Spinal cord (tissue), 10 donors: ENCODE measurements around the gene ZNF217. TPM values are rescaled to one million over a fixed set of nuclear protein-coding genes. Genes with fewer than 3 reads are reported as not detected.
"Not testable (repeated sequence)": the region's sequence is repeated elsewhere in the genome, so short reads cannot be mapped to it uniquely, and the experiment has no call there.

Experiments
- DNase-seq, 6 donors: peaks; one replicate each; pipeline versions ENCODE4 v3.0.0 to v3.0.0-alpha.2; 2013 to 2015; ENCODE audit warnings: low spot score in 6 of 6, low read depth in 4 of 6
- H3K27ac ChIP-seq: one replicate; pipeline ENCODE4 v1.5.1; 2013; ENCODE audit warnings: low read depth, low read length, control low read depth
- H3K27me3 ChIP-seq: one replicate; pipeline ENCODE4 v1.6.1; 2013; ENCODE audit warnings: low read length; ENCODE audit not compliant: control insufficient read depth, insufficient read depth
- H3K36me3 ChIP-seq: one replicate; pipeline ENCODE4 v1.6.1; 2013; ENCODE audit warnings: low read length; ENCODE audit not compliant: control insufficient read depth, insufficient read depth
- H3K4me1 ChIP-seq: one replicate; pipeline ENCODE4 v1.6.1; 2013; ENCODE audit warnings: low read length; ENCODE audit not compliant: control insufficient read depth, insufficient read depth
- H3K4me3 ChIP-seq: one replicate; pipeline ENCODE4 v1.5.1; 2013; ENCODE audit warnings: low read depth, low read length, control low read depth
- H3K9me3 ChIP-seq: one replicate; pipeline ENCODE4 v1.6.1; 2013; ENCODE audit warnings: low read length; ENCODE audit not compliant: control insufficient read depth, insufficient read depth
- WGBS: methylation state at CpG from one replicate; pipeline ENCODE4 v1.1.5; 2013; ENCODE audit warnings: missing lambda C conversion rate; ENCODE audit not compliant: insufficient coverage; 5-methylcytosine and 5-hydroxymethylcytosine counted together
- polyA plus RNA-seq, 2 donors: library from polyadenylated mRNA; unstranded; fragments of 120-200 nt; gene quantifications; one replicate each; pipeline ENCODE4 v1.2.1, GENCODE V29; 2013; ENCODE audit not compliant: insufficient read length in 2 of 2
- total RNA-seq, 2 donors: library from RNA; depleted of rRNA in 1 of 2; stranded (reverse); fragments of 120-200 nt in 1 of 2; fragments of >200 nt in 1 of 2; gene quantifications; one replicate each; pipeline versions ENCODE4 v1.2.3 to v1.2.4, GENCODE V29; 2013 to 2014
- donor health status: healthy.

The ZNF217 gene
- total and polyA plus RNA-seq, 4 donors: 5.8 to 10.5 (median 7.2) TPM

DNA sequence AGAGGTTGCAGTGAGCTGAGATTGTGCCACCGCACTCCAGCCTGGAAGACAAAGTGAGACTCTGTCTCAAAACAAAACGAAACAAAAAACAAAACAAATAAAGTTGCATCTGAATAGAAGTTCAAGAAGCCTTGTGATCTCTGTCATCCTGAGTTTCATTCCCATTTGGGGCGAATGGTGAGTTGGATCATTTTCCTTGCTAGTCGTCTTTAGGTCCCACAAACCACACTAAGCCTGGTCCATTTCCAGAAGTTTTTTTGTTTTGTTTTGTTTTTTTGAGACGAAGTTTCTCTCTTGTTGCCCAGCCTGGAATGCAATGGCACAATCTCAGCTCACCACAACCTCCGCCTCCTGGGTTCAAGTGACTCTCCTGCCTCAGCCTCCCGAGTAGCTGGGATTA is 33.8 kb downstream of the ZNF217 start:
- H3K4me3 ChIP-seq: no peak overlapping the region
- H3K9me3 ChIP-seq: no peaks in the 10 kb centered on the region
- H3K4me1 ChIP-seq: no peaks in the 10 kb centered on the region
- no peak for DNase-seq
- H3K27me3 ChIP-seq: no peaks in the 10 kb centered on the region
- H3K27ac ChIP-seq: no peak overlapping the region
- H3K36me3 ChIP-seq: no peaks in the 10 kb centered on the region
- WGBS: 80% methylated on average over 2 of the region's 7 CpGs

DNA sequence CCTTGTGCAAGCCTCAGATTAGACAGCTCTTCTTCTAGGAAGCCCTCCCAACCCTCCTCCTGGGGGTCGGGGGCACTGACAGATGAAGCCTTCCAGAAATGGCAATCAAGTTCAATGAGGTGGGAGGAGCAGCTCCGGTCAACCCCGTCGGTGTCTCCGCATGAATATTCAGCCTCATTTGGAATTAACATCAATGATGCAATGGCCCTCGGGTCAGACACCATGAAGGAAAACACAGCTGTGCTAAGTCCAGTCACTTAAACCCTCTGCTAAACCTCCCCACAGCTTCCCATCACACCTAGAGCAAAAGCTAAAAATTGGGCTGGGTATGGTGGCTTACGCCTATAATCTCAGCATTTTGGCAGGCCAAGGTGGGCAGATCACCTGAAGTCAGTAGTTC is 36.5 kb downstream of the ZNF217 start:
- Histone ChIP-seq H3K27ac (no peak overlapping the region), H3K4me3 (no peak overlapping the region), H3K36me3 (no peaks in the 10 kb centered on the region), H3K4me1 (no peaks in the 10 kb centered on the region), H3K27me3 (no peaks in the 10 kb centered on the region), H3K9me3 (no peaks in the 10 kb centered on the region)
- WGBS: 57% methylated on average over 7 of the region's 7 CpGs
- no peak for DNase-seq

DNA sequence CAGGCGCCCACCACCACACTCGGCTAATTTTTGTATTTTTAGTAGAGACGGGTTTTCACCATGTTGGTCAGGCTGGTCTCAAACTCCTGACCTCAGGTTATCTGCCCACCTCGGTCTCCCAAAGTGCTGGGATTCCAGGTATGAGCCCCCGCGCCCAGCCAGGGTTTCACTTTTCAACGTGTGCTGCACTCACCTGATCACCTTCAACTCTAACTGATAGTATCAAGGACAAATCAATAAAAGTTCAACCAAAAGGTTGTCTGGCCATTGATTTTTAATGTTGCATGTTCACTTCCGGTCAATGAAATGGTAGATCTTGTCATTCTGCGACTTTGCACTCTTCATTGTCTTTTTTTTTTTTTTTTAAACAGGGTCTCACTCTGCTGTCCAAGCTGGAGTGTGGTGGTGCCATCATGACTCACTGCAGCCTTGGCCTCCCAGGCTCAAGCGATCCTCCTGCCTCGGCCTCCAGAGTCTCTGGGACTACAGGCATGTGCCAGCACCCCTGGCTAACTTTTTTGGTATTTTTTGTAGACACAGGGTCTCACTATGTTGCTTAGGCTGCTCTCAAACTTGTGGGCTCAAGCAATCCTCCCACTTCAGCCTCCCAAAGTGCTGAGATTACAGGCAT is 37.3 kb downstream of the ZNF217 start:
- DNase-seq: no peak
- Histone ChIP-seq H3K36me3 (no peaks in the 10 kb centered on the region), H3K27ac (no peak overlapping the region), H3K4me3 (no peak overlapping the region), H3K4me1 (no peaks in the 10 kb centered on the region), H3K9me3 (no peaks in the 10 kb centered on the region), H3K27me3 (no peaks in the 10 kb centered on the region)
- WGBS: 91% methylated on average over 11 of the region's 11 CpGs

GRCh38 chr20:53555816-53556215 is 37.8 kb downstream of the ZNF217 start:
- H3K4me3 ChIP-seq: no peak overlapping the region
- H3K27me3 ChIP-seq: no peaks in the 10 kb centered on the region
- H3K9me3 ChIP-seq: no peaks in the 10 kb centered on the region
- no peak overlapping the region for H3K27ac ChIP-seq
- H3K36me3 ChIP-seq: no peaks in the 10 kb centered on the region
- no peaks in the 10 kb centered on the region for H3K4me1 ChIP-seq
- no peak for DNase-seq
- whole genome bisulfite sequencing: no CpG with 5 or more reads among the region's 2 CpGs

- no peak for DNase-seq
- 95% methylated on average over 2 of the region's 4 CpGs for WGBS
Measured at GRCh38 chr20:53555081-53555480, 38.6 kb downstream of the ZNF217 start.

GRCh38 chr20:53552572-53552893 is 41.1 kb downstream of the ZNF217 start:
- H3K4me3 ChIP-seq, H3K36me3 ChIP-seq, DNase-seq, H3K27me3 ChIP-seq, H3K27ac ChIP-seq, H3K4me1 ChIP-seq, H3K9me3 ChIP-seq: not testable (repeated sequence)
- 100% methylated on average over 2 of the region's 6 CpGs for WGBS

More at GRCh38 chr20:53555081-53555480, 38.6 kb downstream of the ZNF217 start:
- H3K4me1 ChIP-seq: no peaks in the 10 kb centered on the region
- H3K27me3 ChIP-seq: no peaks in the 10 kb centered on the region
- H3K36me3 ChIP-seq: no peaks in the 10 kb centered on the region
- H3K9me3 ChIP-seq: no peaks in the 10 kb centered on the region
- H3K27ac ChIP-seq: no peak overlapping the region
- no peak overlapping the region for H3K4me3 ChIP-seq

DNA sequence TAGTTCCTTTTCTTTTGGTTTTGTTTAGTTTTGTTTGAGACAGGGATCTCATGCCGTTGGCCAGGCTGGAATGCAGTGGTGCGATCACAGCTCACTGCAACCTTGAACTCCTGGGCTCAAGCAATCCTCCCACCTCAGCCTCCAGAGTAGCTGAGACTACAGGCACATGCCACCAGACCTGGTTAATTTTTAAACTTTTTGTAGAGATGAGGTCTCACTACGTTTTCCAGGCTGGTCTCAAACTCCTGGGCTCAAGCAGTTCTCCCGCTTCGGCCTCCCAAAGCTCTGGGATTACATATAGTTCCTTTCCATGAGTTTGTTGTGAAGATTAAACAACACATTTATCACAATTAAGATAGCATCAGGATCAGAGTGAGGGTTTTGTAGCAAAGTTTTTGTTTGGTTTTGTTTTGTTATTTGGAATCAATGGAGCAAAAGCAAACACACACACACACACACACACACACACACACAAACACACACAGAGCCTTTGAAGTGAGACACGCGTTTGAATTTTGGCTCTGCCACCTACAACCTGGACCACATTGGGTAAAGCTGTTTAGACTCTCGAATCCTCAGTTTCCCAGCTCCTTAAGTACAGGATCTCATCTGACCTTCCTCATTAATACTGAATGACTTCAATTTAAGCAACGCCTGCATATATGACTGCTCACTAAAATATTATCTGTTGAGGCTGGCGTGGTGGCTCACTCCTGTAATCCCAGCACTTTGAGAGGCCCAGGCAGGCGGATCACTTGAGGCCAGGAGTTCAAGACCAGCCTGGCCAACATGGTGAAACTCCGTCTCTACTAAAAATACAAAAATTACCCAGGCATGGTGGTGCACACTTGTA is 41.7 kb downstream of the ZNF217 start:
- 76% methylated on average over 6 of the region's 12 CpGs for WGBS
- H3K4me3 ChIP-seq, H3K9me3 ChIP-seq, H3K27ac ChIP-seq, DNase-seq, H3K4me1 ChIP-seq, H3K27me3 ChIP-seq, H3K36me3 ChIP-seq: not testable (repeated sequence)

GRCh38 chr20:53550280-53551187 is 43.1 kb downstream of the ZNF217 start:
- Histone ChIP-seq H3K27me3 (no peaks in the 10 kb centered on the region), H3K4me1 (peaks cover 4% of the 10 kb centered on the region), H3K4me3 (no peak overlapping the region), H3K27ac (no peak overlapping the region), H3K9me3 (no peaks in the 10 kb centered on the region), H3K36me3 (no peaks in the 10 kb centered on the region)
- 98% methylated on average over 8 of the region's 11 CpGs for WGBS
- DNase-seq: no peak

- Histone ChIP-seq H3K27me3 (no peaks in the 10 kb centered on the region), H3K27ac (no peak overlapping the region), H3K4me1 (peaks cover 4% of the 10 kb centered on the region), H3K9me3 (no peaks in the 10 kb centered on the region), H3K36me3 (no peaks in the 10 kb centered on the region), H3K4me3 (no peak overlapping the region)
- peak; percentile 57 to 97 (median 72) for DNase-seq
- WGBS: 23% methylated on average over 4 of the region's 7 CpGs
Measured at GRCh38 chr20:53547664-53548239, 45.9 kb downstream of the ZNF217 start.
